HCT116 (cell line): ENCODE measurements around the gene HOXB3. TPM values are rescaled to one million over a fixed set of nuclear protein-coding genes. Genes with fewer than 3 reads are reported as not detected.

Experiments used
- ATAC-seq: fragments of 200-7000 bp; cut with Tn5 transposase; 2 replicates; pipeline ENCODE4 v1.9.1; 2020; ENCODE audit warnings: mild to moderate bottlenecking, moderate library complexity
- BruUV-seq: library from RNA; stranded (reverse); fragments of 400-500 nt; replicated peaks from 2 replicates; lab custom pipeline; 2021; lab: Mats Ljungman, UMichigan
- CTCF ChIA-PET: fragments of 300-600 bp; sonication (Branson Sonifier 250); formaldehyde crosslinking; loops from one replicate; lab custom pipeline; 2021; ENCODE audit warnings: antibody characterized with exemption; lab: Charles Lee
- POLR2A ChIA-PET: fragments of 300-600, 350-600 bp; sonication (Branson Sonifier 250); formaldehyde crosslinking; loops from one replicate; lab custom pipeline; 2021; ENCODE audit warnings: antibody characterized with exemption; lab: Charles Lee
- RAD21 ChIA-PET, 2 experiments: fragments of 300-600 bp; sonication (Branson Sonifier 250); formaldehyde crosslinking; loops; one replicate each; lab custom pipeline; 2023; ENCODE audit warnings: low total read pairs in 2 of 2; ENCODE audit not compliant: uncharacterized antibody in 2 of 2, unreplicated experiment in 2 of 2, low non-redundant PET in 1 of 2; lab: Charles Lee
- DNase-seq: peaks from one replicate; pipeline ENCODE4 v3.0.0-alpha.2; 2010; ENCODE audit warnings: low read depth, low spot score
- H2AFZ ChIP-seq: fragments of 200-600 bp; shearing (Covaris generic), sonication (generic); 2 replicates; pipeline ENCODE4 v1.6.1; 2017; ENCODE audit warnings: low read depth, mixed run types, mixed read lengths, antibody characterized with exemption, low read length; ENCODE audit not compliant: poor library complexity, severe bottlenecking
- H3K27ac ChIP-seq: 2 replicates; pipeline ENCODE4 v1.5.1; 2012; ENCODE audit warnings: low read depth, low read length
- H3K27me3 ChIP-seq: fragments of 200-600 bp; sonication (generic); 2 replicates; pipeline ENCODE4 v1.6.1; 2016; ENCODE audit warnings: mixed run types, low read length, mixed read lengths; ENCODE audit not compliant: insufficient read depth
- H3K36me3 ChIP-seq, 2 experiments: fragments of 200-500 bp in 1 of 2; fragments of 200-600 bp in 1 of 2; sonication (Bioruptor generic) in 1 of 2; sonication (generic) in 1 of 2; 2 replicates each; pipeline versions ENCODE4 v1.5.1 to v1.6.1; 2014 to 2016; ENCODE audit warnings: low read length in 2 of 2, inconsistent platforms in 1 of 2, mixed read lengths in 1 of 2, mixed run types in 1 of 2; ENCODE audit not compliant: insufficient read depth in 2 of 2, control insufficient read depth in 1 of 2
- H3K4me1 ChIP-seq, 2 experiments: fragments of 200-600 bp in 1 of 2; sonication (generic) in 1 of 2; 2 replicates each; pipeline versions ENCODE4 v1.5.1 to v1.6.1; 2012 to 2017; ENCODE audit warnings: low read length in 2 of 2, inconsistent platforms in 1 of 2, mild to moderate bottlenecking in 1 of 2, mixed read lengths in 1 of 2, mixed run types in 1 of 2, moderate library complexity in 1 of 2; ENCODE audit not compliant: insufficient read depth in 2 of 2, control insufficient read depth in 1 of 2
- H3K4me2 ChIP-seq: fragments of 200-600 bp; sonication (generic); 2 replicates; pipeline ENCODE4 v1.6.1; 2017; ENCODE audit warnings: mixed run types, low read length, mixed read lengths
- H3K4me3 ChIP-seq, 2 experiments: fragments of 200-600 bp in 1 of 2; sonication (generic) in 1 of 2; replicated peaks in 1 of 2; 2 replicates each; pipeline ENCODE4 v1.5.1; 2011 to 2016; ENCODE audit warnings: low read length in 2 of 2, control low read depth in 1 of 2, low read depth in 1 of 2, mild to moderate bottlenecking in 1 of 2, mixed read lengths in 1 of 2, mixed run types in 1 of 2
- H3K79me2 ChIP-seq: fragments of 200-600 bp; sonication (generic); 2 replicates; pipeline ENCODE4 v1.6.1; 2017; ENCODE audit warnings: mild to moderate bottlenecking, mixed run types, low read length, moderate library complexity, mixed read lengths; ENCODE audit not compliant: insufficient read depth
- H3K9ac ChIP-seq: fragments of 200-600 bp; sonication (generic); 2 replicates; pipeline ENCODE4 v1.6.1; 2016; ENCODE audit warnings: low read length, mixed read lengths
- H3K9me2 ChIP-seq: fragments of 200-600 bp; sonication (generic), shearing (Covaris generic); 2 replicates; pipeline ENCODE4 v1.6.1; 2017; ENCODE audit warnings: mixed run types, mild to moderate bottlenecking, moderate library complexity; ENCODE audit not compliant: insufficient read depth
- H3K9me3 ChIP-seq, 2 experiments: fragments of 200-500 bp in 1 of 2; fragments of 200-600 bp in 1 of 2; sonication (Bioruptor generic) in 1 of 2; sonication (generic) in 1 of 2; 2 replicates each; pipeline ENCODE4 v1.6.1; 2014 to 2017; ENCODE audit warnings: low read length in 2 of 2, mixed read lengths in 2 of 2, inconsistent platforms in 1 of 2, low read depth in 1 of 2, mild to moderate bottlenecking in 1 of 2, mixed run types in 1 of 2, moderate library complexity in 1 of 2; ENCODE audit not compliant: control insufficient read depth in 1 of 2, insufficient read depth in 1 of 2
- H4K20me1 ChIP-seq: fragments of 200-600 bp; sonication (generic), shearing (Covaris generic); 2 replicates; pipeline ENCODE4 v1.6.1; 2017; ENCODE audit warnings: mixed run types, mild to moderate bottlenecking, moderate library complexity; ENCODE audit not compliant: insufficient read depth
- CBX3 ChIP-seq: IDR thresholded peaks from 2 replicates; pipeline ENCODE4 v1.6.1; 2012; ENCODE audit warnings: low read depth
- CEBPB ChIP-seq: IDR thresholded peaks from 2 replicates; pipeline ENCODE4 v1.6.1; 2012; ENCODE audit warnings: low read depth
- EZH2phosphoT487 ChIP-seq: fragments of 200-600 bp; IDR thresholded peaks from 2 replicates; pipeline ENCODE4 v1.6.1; 2018; ENCODE audit warnings: antibody characterized with exemption, borderline replicate concordance
- POLR2AphosphoS5 ChIP-seq: IDR thresholded peaks from 2 replicates; pipeline ENCODE4 v1.6.1; 2011; ENCODE audit warnings: mild to moderate bottlenecking, low read depth, low read length, moderate library complexity
- SIN3A ChIP-seq: IDR thresholded peaks from 2 replicates; pipeline ENCODE4 v1.6.1; 2012; ENCODE audit warnings: low read depth
- SP1 ChIP-seq: IDR thresholded peaks from 2 replicates; pipeline ENCODE4 v1.6.1; 2012; ENCODE audit warnings: low read depth
- SRF ChIP-seq: IDR thresholded peaks from 2 replicates; pipeline ENCODE4 v1.6.1; 2012; ENCODE audit warnings: low read depth
- TCF7L2 ChIP-seq: IDR thresholded peaks from 2 replicates; pipeline ENCODE4 v1.7.0; 2011; ENCODE audit warnings: borderline replicate concordance, inconsistent platforms; ENCODE audit not compliant: insufficient read depth, insufficient read length; ENCODE audit errors: extremely low read depth
- YY1 ChIP-seq: IDR thresholded peaks from 2 replicates; pipeline ENCODE4 v1.6.1; 2011; ENCODE audit warnings: low read length, low read depth, moderate library complexity, mild to moderate bottlenecking; ENCODE audit not compliant: insufficient replicate concordance; ENCODE audit errors: extremely low read depth
- ZFX ChIP-seq: fragments of 450-650 bp; IDR thresholded peaks from 2 replicates; pipeline ENCODE4 v1.6.1; 2017
- ZNF274 ChIP-seq: fragments of 200-500 bp; sonication (Bioruptor generic); IDR thresholded peaks from 2 replicates; pipeline ENCODE4 v1.6.1; 2014; ENCODE audit warnings: mild to moderate bottlenecking, low read depth, low read length, inconsistent platforms
- intact Hi-C: fragments of 100-400 bp; cut with micrococcal nuclease; formaldehyde crosslinking; loops from 2 replicates; pipeline ENCODE4 v1.10.0; 2022
- total RNA-seq: library from RNA; stranded (reverse); gene quantifications from one replicate; pipeline ENCODE4 v1.2.1, GENCODE V29; 2021; ENCODE audit not compliant: unreplicated experiment
- TF ChIP-seq, protein P1 (sequence below): IDR thresholded peaks from 2 replicates; pipeline ENCODE4 v1.6.1; 2012
- TF ChIP-seq, protein P2 (sequence below), 3 experiments: fragments of 200-600 bp in 1 of 3; sonication (generic) in 1 of 3; IDR thresholded peaks in 2 of 3; conservative IDR thresholded peaks in 1 of 3; 2 replicates each; pipeline ENCODE4 v1.5.1; 2012 to 2017; ENCODE audit warnings: low read depth in 2 of 3, low read length in 2 of 3, antibody characterized with exemption in 1 of 3, borderline replicate concordance in 1 of 3, control low read depth in 1 of 3, mild to moderate bottlenecking in 1 of 3, mixed read lengths in 1 of 3, mixed run types in 1 of 3, moderate library complexity in 1 of 3; ENCODE audit not compliant: insufficient read depth in 1 of 3

Gene HOXB3
- total RNA-seq, 1 experiment from 2014 or later = 19.8 TPM

DNA sequence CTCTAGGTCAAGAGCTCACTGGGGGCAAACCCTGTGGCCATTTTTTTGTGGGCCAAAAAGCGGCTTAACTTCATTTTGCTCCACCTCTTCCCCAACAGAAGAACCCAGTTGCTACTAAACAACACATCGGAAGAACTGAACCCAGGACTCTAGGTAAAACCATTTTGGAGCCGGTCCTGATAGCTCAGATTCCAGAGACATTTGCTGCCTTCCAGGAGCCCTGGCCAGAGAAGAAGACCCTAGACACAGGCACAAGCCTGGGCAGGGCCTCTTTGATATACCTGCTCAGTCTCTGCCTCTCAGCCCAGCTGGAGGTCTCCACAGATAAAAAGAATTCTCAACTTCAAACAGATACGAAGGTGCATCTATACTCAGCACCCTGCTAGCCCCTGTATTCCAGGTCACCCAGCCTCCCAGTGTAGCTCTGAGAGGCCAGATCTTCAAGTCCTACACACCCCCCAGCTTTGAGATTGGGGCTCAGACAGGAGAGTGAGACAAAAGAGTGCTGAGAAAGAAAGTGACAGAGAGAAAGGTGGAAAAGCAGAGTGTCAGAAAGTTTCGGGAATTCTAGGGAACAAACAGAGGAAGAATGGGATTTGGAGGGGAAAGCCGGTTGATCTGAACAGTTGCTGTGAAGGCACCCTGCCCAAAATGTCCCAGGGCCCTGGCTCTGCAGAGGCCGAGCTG is 42.7 kb upstream of the HOXB3 start:
- Histone ChIP-seq H4K20me1 (no peaks in the 10 kb centered on the region), H3K4me3 (no peak overlapping the region), H3K4me1 (peaks cover under 1% of the 10 kb centered on the region in 2 experiments), H2AFZ (no peak overlapping the region), H3K27me3 (no peaks in the 10 kb centered on the region), H3K9ac (no peak overlapping the region), H3K9me2 (no peaks in the 10 kb centered on the region), H3K79me2 (peaks cover 23% of the 10 kb centered on the region), H3K4me2 (no peak overlapping the region), H3K36me3 (peaks cover 14 to 26% of the 10 kb centered on the region in 2 experiments; a peak in 3 of 4 replicates), H3K27ac (no peak overlapping the region)
- no peak for DNase-seq
- ChIA-PET RAD21 (no interaction called here), POLR2A (no interaction called here)
- TF ChIP-seq POLR2AphosphoS5 (0 out of 2 replicates have a peak, but pooled peaks have one; percentile 22), ZNF274 (no peak)
- TF ChIP-seq, all 23 proteins: peak for 1
- BruUV-seq = no TSS peak
- CTCF ChIA-PET = interaction anchor here (1.2 kb wide), 1 partner anchor 39 kb away, joined by 3 read pairs; no protein-coding TSS in a partner anchor
- ATAC-seq = no peak
- H3K9me3 ChIP-seq = no peaks in the 10 kb centered on the region
- intact Hi-C loops = no loop called here

DNA sequence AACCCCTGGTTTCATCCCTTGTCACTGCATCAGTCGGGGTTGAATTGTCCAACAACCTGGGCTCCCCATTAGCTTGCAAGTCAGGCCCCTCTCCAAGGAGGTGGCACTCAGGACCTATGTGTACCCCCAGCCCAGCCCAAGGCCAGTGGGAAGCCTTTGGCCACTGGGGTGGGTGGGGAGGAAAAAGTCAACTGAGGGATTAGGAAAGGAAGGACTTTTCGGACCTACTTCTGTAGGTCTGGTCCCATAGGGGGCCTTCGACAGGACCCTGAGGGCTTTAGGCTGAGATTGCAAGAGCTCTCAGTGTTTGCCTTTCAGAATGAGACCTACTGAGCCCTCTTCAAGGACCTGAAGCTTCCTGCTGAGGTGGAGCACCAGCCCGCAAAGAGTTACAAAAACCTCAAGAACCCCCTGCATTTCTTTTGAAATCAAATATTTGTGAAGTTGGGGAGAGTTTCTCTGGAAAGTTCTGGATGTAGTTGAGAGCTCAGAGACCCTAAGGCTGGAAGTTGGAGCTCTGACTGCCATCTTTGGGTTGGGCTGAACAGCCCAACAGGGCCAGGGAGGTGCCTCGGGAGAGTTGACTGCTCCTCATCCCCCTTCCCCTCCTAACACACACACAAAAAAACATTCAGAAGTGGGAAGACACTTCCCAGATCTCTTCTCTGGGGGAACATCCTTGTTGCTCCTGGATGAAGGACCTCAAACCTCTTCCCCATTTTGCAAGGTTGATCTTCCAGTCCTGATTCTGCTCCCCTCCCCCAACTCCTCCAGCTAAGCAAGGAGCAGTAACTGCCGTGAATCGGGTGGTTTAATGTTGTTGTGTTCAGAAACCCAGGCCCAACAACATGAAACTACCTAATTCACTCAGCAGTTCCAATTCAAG is 41.9 kb upstream of the HOXB3 start:
- no peak overlapping the region for H3K4me2 ChIP-seq
- no peak overlapping the region for H3K27ac ChIP-seq
- H3K9me3 ChIP-seq = no peaks in the 10 kb centered on the region
- H2AFZ ChIP-seq = no peak overlapping the region
- POLR2A ChIA-PET = no interaction called here
- no peak overlapping the region for H3K9ac ChIP-seq
- H3K27me3 ChIP-seq = no peaks in the 10 kb centered on the region
- ATAC-seq (no peak), DNase-seq (no peak)
- CTCF ChIA-PET = interaction anchor here (0.8 to 1.2 kb wide), 2 partner anchors 8 to 40 kb away, joined by 3 read pairs; no protein-coding TSS in a partner anchor
- intact Hi-C loops = no loop called here
- H3K4me3 ChIP-seq = no peak overlapping the region
- H3K36me3 ChIP-seq = peaks cover 14 to 26% of the 10 kb centered on the region in 2 experiments; a peak in 3 of 4 replicates
- no TSS peak for BruUV-seq
- peaks cover 8 to 9% of the 10 kb centered on the region in 2 experiments for H3K4me1 ChIP-seq
- peaks cover 16% of the 10 kb centered on the region for H3K79me2 ChIP-seq
- RAD21 ChIA-PET = no interaction called here
- H3K9me2 ChIP-seq = no peaks in the 10 kb centered on the region
- H4K20me1 ChIP-seq = no peaks in the 10 kb centered on the region
- TF ChIP-seq ZFX (no peak), SIN3A (no peak), ZNF274 (no peak), CBX3 (no peak), YY1 (no peak), SP1 (no peak), TCF7L2 (no peak), CEBPB (no peak), SRF (no peak), EZH2phosphoT487 (no peak)
- TF ChIP-seq, protein P1, sequence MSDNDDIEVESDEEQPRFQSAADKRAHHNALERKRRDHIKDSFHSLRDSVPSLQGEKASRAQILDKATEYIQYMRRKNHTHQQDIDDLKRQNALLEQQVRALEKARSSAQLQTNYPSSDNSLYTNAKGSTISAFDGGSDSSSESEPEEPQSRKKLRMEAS = no peak
- TF ChIP-seq, protein P2, sequence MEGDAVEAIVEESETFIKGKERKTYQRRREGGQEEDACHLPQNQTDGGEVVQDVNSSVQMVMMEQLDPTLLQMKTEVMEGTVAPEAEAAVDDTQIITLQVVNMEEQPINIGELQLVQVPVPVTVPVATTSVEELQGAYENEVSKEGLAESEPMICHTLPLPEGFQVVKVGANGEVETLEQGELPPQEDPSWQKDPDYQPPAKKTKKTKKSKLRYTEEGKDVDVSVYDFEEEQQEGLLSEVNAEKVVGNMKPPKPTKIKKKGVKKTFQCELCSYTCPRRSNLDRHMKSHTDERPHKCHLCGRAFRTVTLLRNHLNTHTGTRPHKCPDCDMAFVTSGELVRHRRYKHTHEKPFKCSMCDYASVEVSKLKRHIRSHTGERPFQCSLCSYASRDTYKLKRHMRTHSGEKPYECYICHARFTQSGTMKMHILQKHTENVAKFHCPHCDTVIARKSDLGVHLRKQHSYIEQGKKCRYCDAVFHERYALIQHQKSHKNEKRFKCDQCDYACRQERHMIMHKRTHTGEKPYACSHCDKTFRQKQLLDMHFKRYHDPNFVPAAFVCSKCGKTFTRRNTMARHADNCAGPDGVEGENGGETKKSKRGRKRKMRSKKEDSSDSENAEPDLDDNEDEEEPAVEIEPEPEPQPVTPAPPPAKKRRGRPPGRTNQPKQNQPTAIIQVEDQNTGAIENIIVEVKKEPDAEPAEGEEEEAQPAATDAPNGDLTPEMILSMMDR (IDR thresholded peaks at IDR 0.05 in 2 of 3, conservative IDR thresholded peaks at IDR 0.05 in 1 of 3; ENCODE audit: borderline replicate concordance in 1 of 3, insufficient read depth in 1 of 3, low read depth in 2 of 3, low read length in 2 of 3) = no peak
